Liver (tissue), 9 donors: ENCODE data around the gene SLC16A11. TPM values are rescaled to one million over a fixed set of nuclear protein-coding genes. Genes with fewer than 3 reads are reported as not detected.
"Not testable (repeated sequence)": the region's sequence is repeated elsewhere in the genome, so short reads cannot be mapped to it uniquely, and the experiment has no call there.

ENCODE experiments used
- DNase-seq: peaks from one replicate; pipeline ENCODE4 v3.0.0-alpha.2; 2017; ENCODE audit warnings: low spot score
- H3K27ac ChIP-seq, 2 donors: one replicate each; pipeline ENCODE4 v1.7.0; 2013; ENCODE audit warnings: inconsistent platforms in 2 of 2, low read length in 2 of 2, control low read depth in 1 of 2, low read depth in 1 of 2, mild to moderate bottlenecking in 1 of 2
- H3K27me3 ChIP-seq, 4 donors: one replicate each; pipeline versions ENCODE4 v1.6.1 to v1.7.0; 2013; ENCODE audit warnings: low read length in 3 of 4, inconsistent platforms in 1 of 4, mild to moderate bottlenecking in 1 of 4, moderate library complexity in 1 of 4; ENCODE audit not compliant: control insufficient read depth in 4 of 4, insufficient read depth in 4 of 4
- H3K36me3 ChIP-seq, 4 donors: one replicate each; pipeline versions ENCODE4 v1.6.1 to v1.7.0; 2013; ENCODE audit warnings: low read length in 3 of 4, mild to moderate bottlenecking in 3 of 4, low read depth in 1 of 4, moderate library complexity in 1 of 4; ENCODE audit not compliant: control insufficient read depth in 4 of 4, insufficient read depth in 3 of 4
- H3K4me1 ChIP-seq, 4 donors: one replicate each; pipeline versions ENCODE4 v1.6.1 to v1.7.0; 2013; ENCODE audit warnings: low read length in 3 of 4, mild to moderate bottlenecking in 3 of 4, moderate library complexity in 1 of 4; ENCODE audit not compliant: control insufficient read depth in 4 of 4, insufficient read depth in 4 of 4
- H3K4me3 ChIP-seq, 3 donors: one replicate each; pipeline versions ENCODE4 v1.6.1 to v1.7.0; 2013; ENCODE audit warnings: low read length in 3 of 3, control low read depth in 1 of 3, low read depth in 1 of 3, mild to moderate bottlenecking in 1 of 3
- H3K9ac ChIP-seq, 2 donors: one replicate each; pipeline ENCODE4 v1.7.0; 2013; ENCODE audit warnings: low read length in 2 of 2, mild to moderate bottlenecking in 2 of 2, moderate library complexity in 2 of 2, control low read depth in 1 of 2, low read depth in 1 of 2
- H3K9me3 ChIP-seq, 4 donors: one replicate each; pipeline versions ENCODE4 v1.6.1 to v1.7.0; 2013; ENCODE audit warnings: low read length in 3 of 4; ENCODE audit not compliant: control insufficient read depth in 4 of 4
- EGR1 ChIP-seq, 2 donors: IDR thresholded peaks; 2 replicates each; pipeline ENCODE4 v1.6.1; 2016 to 2018; ENCODE audit warnings: antibody characterized with exemption in 2 of 2, low read depth in 2 of 2
- FOXA1 ChIP-seq: IDR thresholded peaks from 2 replicates; pipeline ENCODE4 v1.6.1; 2016; ENCODE audit warnings: antibody characterized with exemption
- GABPA ChIP-seq, 2 donors: IDR thresholded peaks in 1 of 2; conservative IDR thresholded peaks in 1 of 2; 2 replicates each; pipeline ENCODE4 v1.6.1; 2016; ENCODE audit warnings: antibody characterized with exemption in 2 of 2, mild to moderate bottlenecking in 1 of 2, moderate library complexity in 1 of 2
- HNF4G ChIP-seq: IDR thresholded peaks from 2 replicates; pipeline ENCODE4 v1.6.1; 2016; ENCODE audit warnings: antibody characterized with exemption
- JUND ChIP-seq, 2 donors: IDR thresholded peaks; 2 replicates each; pipeline ENCODE4 v1.6.1; 2016; ENCODE audit warnings: antibody characterized with exemption in 2 of 2
- NR2F2 ChIP-seq: IDR thresholded peaks from 2 replicates; pipeline ENCODE4 v1.6.1; 2016; ENCODE audit warnings: antibody characterized with exemption
- REST ChIP-seq: IDR thresholded peaks from 2 replicates; pipeline ENCODE4 v1.6.1; 2016; ENCODE audit warnings: antibody characterized with exemption, mild to moderate bottlenecking
- RXRA ChIP-seq, 2 donors: IDR thresholded peaks; 2 replicates each; pipeline ENCODE4 v1.6.1; 2017 to 2018; ENCODE audit warnings: antibody characterized with exemption in 2 of 2, mild to moderate bottlenecking in 1 of 2
- SP1 ChIP-seq: IDR thresholded peaks from 2 replicates; pipeline ENCODE4 v1.6.1; 2018; ENCODE audit warnings: antibody characterized with exemption, mild to moderate bottlenecking
- TAF1 ChIP-seq: conservative IDR thresholded peaks from 2 replicates; pipeline ENCODE4 v1.6.1; 2016; ENCODE audit warnings: antibody characterized with exemption, mild to moderate bottlenecking
- WGBS: extraction: QIAGEN DNeasy Blood & Tissue Kit; methylation state at CpG from one replicate; pipeline ENCODE4 v1.1.7; 2013; 5-methylcytosine and 5-hydroxymethylcytosine counted together
- polyA plus RNA-seq, 2 donors: library from polyadenylated mRNA; stranded (reverse) in 1 of 2; unstranded in 1 of 2; fragments of 200-250 nt in 1 of 2; fragments of >200 nt in 1 of 2; fragmentation: Nextera tagmentation in 1 of 2; extraction: Ambion mirVana in 1 of 2; gene quantifications; one replicate each; pipeline versions ENCODE4 v1.2.1 to v1.2.3, GENCODE V29; 2013 to 2015
- total RNA-seq, 2 donors: library from RNA; depleted of rRNA; stranded (reverse); fragments of >200 nt; gene quantifications; one replicate each; pipeline ENCODE4 v1.2.3, GENCODE V29; 2014
- TF ChIP-seq, protein P1 (sequence below): fragments of 150-350 bp; IDR thresholded peaks from 2 replicates; pipeline ENCODE4 v1.5.1; 2017; ENCODE audit warnings: improper control_type of control experiment, low read depth, low read length; ENCODE audit not compliant: missing input control
- TF ChIP-seq, protein P2 (sequence below): IDR thresholded peaks from 2 replicates; pipeline ENCODE4 v1.6.1; 2016; ENCODE audit warnings: antibody characterized with exemption
- donor health status: healthy.
- donor health status: healthy.
- donor health status: healthy.
- donor health status: healthy.
- donor health status: healthy.

Gene SLC16A11
- total and polyA plus RNA-seq, 4 donors = 1.7 to 8.2 (median 3.1) TPM

GRCh38 chr17:6995500-6996255, 48.2 kb downstream of the SLC16A11 start, which contains the start of gene ALOX12:
TSS of gene ALOX12 (plus strand) at chr17:6996049. CDS start at chr17:6996118, 69 bp downstream.
- no peak within 1 kb of the TSS for H3K9ac ChIP-seq
- DNase-seq = peak; percentile 64
- TF ChIP-seq NR2F2 (no peak), RXRA (IDR thresholded peaks at IDR 0.05) (no peak), SP1 (no peak), GABPA (IDR thresholded peaks at IDR 0.05 in 1 of 2, conservative IDR thresholded peaks at IDR 0.05 in 1 of 2) (no peak)
- TF ChIP-seq, protein P1, sequence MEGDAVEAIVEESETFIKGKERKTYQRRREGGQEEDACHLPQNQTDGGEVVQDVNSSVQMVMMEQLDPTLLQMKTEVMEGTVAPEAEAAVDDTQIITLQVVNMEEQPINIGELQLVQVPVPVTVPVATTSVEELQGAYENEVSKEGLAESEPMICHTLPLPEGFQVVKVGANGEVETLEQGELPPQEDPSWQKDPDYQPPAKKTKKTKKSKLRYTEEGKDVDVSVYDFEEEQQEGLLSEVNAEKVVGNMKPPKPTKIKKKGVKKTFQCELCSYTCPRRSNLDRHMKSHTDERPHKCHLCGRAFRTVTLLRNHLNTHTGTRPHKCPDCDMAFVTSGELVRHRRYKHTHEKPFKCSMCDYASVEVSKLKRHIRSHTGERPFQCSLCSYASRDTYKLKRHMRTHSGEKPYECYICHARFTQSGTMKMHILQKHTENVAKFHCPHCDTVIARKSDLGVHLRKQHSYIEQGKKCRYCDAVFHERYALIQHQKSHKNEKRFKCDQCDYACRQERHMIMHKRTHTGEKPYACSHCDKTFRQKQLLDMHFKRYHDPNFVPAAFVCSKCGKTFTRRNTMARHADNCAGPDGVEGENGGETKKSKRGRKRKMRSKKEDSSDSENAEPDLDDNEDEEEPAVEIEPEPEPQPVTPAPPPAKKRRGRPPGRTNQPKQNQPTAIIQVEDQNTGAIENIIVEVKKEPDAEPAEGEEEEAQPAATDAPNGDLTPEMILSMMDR = no peak
- peaks cover 2 to 10% (median 5%) of the 10 kb centered on the region in 4 donors for H3K4me1 ChIP-seq
- 24% methylated on average over 64 of the region's 64 CpGs for WGBS
- H3K27me3 ChIP-seq = no peaks in the 10 kb centered on the region
- H3K9me3 ChIP-seq = no peaks in the 10 kb centered on the region
- H3K27ac ChIP-seq = no peak within 1 kb of the TSS
- H3K4me3 ChIP-seq = peak within 1 kb of the TSS in 1 of 3 donors; percentile 43
- H3K36me3 ChIP-seq = peaks cover 2 to 16% (median 9%) of the 10 kb centered on the region in 4 donors

DNA sequence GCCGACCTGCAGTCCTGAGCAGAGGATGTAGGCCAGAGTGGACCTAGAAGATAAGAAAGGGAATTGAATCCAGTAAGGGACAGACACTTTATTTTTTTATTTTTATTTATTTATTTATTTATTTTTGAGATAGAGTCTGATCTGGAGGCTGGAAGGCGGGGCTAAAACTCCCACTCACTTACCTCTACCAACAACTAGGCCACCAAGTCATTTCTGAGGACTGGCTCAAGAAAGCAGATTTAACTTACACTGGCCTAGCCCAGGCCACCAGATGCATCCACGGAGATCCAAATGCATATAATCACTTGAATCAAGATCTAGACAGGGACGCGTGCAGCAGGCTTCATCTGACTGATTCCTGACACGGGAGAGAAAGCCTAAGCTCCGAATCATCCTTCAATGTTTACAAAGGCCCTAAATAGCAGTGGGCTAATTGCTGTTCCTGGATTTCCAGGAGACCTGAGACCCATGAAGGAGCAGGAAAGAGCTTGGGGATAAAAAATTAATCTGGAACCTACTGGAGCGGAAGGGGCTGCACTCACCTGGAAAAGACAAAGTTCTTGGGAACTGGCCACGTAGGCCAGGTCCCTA, 49.1 kb downstream of the SLC16A11 start:
- Histone ChIP-seq H3K9ac (no peak overlapping the region), H3K36me3 (peaks cover 2 to 13% (median 6%) of the 10 kb centered on the region in 4 donors), H3K27me3 (no peaks in the 10 kb centered on the region), H3K27ac (no peak overlapping the region), H3K4me1 (peaks cover 2 to 10% (median 5%) of the 10 kb centered on the region in 4 donors), H3K9me3 (no peaks in the 10 kb centered on the region), H3K4me3 (no peak overlapping the region)
- WGBS = 92% methylated on average over 9 of the region's 9 CpGs
- TF ChIP-seq HNF4G (no peak), FOXA1 (no peak)
- no peak for DNase-seq

DNA sequence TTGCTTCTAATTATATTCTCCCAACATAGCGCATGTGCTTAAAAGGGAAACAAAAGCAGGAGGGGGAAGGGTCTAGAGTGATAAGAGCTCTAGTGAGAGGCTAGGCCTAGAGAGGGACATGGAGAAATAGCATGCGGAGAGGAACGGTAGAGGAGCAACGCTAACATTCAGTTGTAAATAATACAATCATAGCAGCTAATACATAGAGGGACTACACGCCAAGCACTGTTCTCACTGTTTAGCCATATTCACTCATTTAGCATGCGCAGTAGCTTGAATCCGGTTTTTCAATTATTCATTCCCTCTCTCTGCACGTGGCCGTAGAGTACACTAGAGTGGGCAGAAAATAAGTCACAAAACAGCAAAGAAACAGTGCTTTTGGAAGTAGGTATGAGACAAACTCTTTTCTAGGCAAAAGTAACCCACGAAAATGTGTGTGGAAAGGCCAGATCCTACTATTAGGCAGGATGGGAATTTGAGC, 49.7 kb downstream of the SLC16A11 start:
- DNase-seq = no peak
- no peak overlapping the region for H3K27ac ChIP-seq
- no peaks in the 10 kb centered on the region for H3K27me3 ChIP-seq
- no peaks in the 10 kb centered on the region for H3K9me3 ChIP-seq
- H3K36me3 ChIP-seq = peaks cover 0 to 8% (median 3%) of the 10 kb centered on the region in 4 donors
- H3K4me3 ChIP-seq = no peak overlapping the region
- H3K9ac ChIP-seq = no peak overlapping the region
- TF ChIP-seq, protein P1 = no peak
- TF ChIP-seq TAF1 (no peak), REST (no peak), HNF4G (no peak), JUND (IDR thresholded peaks at IDR 0.05) (no peak), EGR1 (IDR thresholded peaks at IDR 0.05; ENCODE audit: low read depth in 2 of 2) (no peak)
- TF ChIP-seq, protein P2, sequence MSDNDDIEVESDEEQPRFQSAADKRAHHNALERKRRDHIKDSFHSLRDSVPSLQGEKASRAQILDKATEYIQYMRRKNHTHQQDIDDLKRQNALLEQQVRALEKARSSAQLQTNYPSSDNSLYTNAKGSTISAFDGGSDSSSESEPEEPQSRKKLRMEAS = no peak
- 90% methylated on average over 10 of the region's 10 CpGs for WGBS
- H3K4me1 ChIP-seq = peaks cover 2 to 10% (median 5%) of the 10 kb centered on the region in 4 donors

DNA sequence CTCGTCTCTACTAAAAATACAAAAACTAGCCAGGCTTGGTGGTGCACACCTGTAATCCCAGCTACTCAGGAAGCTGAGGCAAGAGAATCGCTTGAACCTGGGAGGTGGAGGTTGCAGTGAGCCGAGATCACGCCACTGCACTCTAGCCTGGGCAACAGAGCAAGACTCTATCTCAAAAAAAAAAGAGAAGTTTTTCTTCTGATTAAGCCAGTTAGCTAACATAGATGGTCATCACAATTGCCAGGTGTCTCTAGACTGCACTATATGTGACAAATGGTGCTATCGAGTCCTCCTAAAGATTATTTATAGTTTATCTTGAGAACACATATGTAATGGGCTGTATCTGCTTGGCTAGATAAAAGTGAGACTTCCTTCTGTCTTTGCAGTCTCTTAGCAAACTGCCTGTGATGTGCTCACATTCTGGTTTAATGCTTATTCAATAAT, 50.3 kb downstream of the SLC16A11 start:
- H3K4me1 ChIP-seq, H3K36me3 ChIP-seq, H3K27me3 ChIP-seq, H3K27ac ChIP-seq, H3K9ac ChIP-seq, H3K9me3 ChIP-seq, H3K4me3 ChIP-seq, DNase-seq: not testable (repeated sequence)
- WGBS = 80% methylated on average over 5 of the region's 5 CpGs
